Cardiac fibroblast (primary cell): Measurements from ENCODE around the gene GPC6.

Experiments
- DNase-seq, 2 donors: peaks; one replicate each; pipeline versions ENCODE4 v3.0.0 to v3.0.0-alpha.2; 2010; ENCODE audit warnings: low read depth in 2 of 2
- H3K4me3 ChIP-seq, 2 donors: replicated peaks in 1 of 2; 1 replicate in 1 of 2; 2 replicates in 1 of 2; pipeline ENCODE4 v1.5.1; 2011; ENCODE audit warnings: low read depth in 2 of 2, low read length in 2 of 2, mild to moderate bottlenecking in 2 of 2, moderate library complexity in 1 of 2
- TF ChIP-seq, protein P1 (sequence below): IDR thresholded peaks from one replicate; pipeline ENCODE4 v1.5.1; 2011; ENCODE audit warnings: low read depth, mild to moderate bottlenecking, low read length, inconsistent platforms

GPC6 gene

GRCh38 chr13:93466502-93467036, 240.0 kb downstream of the GPC6 start:
- H3K4me3 ChIP-seq = no peak overlapping the region
- peak; percentile 5 to 31 for DNase-seq
- TF ChIP-seq, protein P1, sequence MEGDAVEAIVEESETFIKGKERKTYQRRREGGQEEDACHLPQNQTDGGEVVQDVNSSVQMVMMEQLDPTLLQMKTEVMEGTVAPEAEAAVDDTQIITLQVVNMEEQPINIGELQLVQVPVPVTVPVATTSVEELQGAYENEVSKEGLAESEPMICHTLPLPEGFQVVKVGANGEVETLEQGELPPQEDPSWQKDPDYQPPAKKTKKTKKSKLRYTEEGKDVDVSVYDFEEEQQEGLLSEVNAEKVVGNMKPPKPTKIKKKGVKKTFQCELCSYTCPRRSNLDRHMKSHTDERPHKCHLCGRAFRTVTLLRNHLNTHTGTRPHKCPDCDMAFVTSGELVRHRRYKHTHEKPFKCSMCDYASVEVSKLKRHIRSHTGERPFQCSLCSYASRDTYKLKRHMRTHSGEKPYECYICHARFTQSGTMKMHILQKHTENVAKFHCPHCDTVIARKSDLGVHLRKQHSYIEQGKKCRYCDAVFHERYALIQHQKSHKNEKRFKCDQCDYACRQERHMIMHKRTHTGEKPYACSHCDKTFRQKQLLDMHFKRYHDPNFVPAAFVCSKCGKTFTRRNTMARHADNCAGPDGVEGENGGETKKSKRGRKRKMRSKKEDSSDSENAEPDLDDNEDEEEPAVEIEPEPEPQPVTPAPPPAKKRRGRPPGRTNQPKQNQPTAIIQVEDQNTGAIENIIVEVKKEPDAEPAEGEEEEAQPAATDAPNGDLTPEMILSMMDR = no peak

DNA sequence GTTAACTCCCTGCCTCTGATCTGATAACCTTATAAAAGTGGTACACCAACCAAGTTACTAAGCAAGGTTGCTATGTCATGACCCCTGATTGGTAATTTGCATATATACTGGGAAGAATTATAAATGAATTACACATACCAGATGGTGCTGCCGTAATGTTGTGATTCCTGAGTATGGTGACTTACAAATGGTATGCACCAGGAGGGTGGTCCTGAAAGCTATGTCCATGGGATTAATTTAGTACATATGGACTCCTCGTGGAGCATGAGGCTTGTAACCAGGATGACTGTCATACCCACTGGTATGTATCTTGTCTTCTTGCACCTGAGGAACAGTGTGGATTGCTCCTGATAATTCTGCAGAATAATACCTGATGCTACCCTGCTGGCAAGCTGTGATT, 240.6 kb downstream of the GPC6 start:
- no peak for DNase-seq
- no peak overlapping the region for H3K4me3 ChIP-seq
- TF ChIP-seq, protein P1 = no peak

DNA sequence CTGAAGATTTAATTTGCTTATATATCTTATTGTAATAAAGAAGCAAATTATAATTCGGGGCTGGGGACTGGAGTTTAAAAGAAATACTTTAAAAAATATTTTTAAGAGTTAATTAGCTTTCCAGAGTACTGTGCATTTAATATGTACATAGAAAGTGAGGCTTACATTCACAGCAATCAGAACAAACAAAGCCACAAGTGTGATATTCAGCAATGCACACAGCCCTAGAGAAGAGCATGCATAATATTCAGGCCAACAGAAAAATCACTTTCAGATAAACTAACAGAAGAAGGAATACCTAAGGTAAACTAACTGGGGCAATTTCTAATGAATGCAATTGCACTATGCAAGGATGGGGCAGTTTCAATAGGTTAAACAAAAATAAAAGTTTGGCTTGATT, 241.8 kb downstream of the GPC6 start:
- DNase-seq = no peak
- no peak overlapping the region for H3K4me3 ChIP-seq
- TF ChIP-seq, protein P1 = no peak

GRCh38 chr13:93472296-93472695, 245.7 kb downstream of the GPC6 start:
- no peak overlapping the region for H3K4me3 ChIP-seq
- DNase-seq = no peak
- TF ChIP-seq, protein P1 = no peak

- H3K4me3 ChIP-seq = no peak overlapping the region
- TF ChIP-seq, protein P1 = no peak
- DNase-seq = no peak
Measured at GRCh38 chr13:93472814-93473296, 246.2 kb downstream of the GPC6 start.

GRCh38 chr13:93473441-93474270, 247.0 kb downstream of the GPC6 start:
- H3K4me3 ChIP-seq = no peak overlapping the region
- peak in 1 of 2 donors; percentile 11 for DNase-seq
- TF ChIP-seq, protein P1 = no peak
